ENCODE measurements around the gene PRKACG. TPM values are rescaled to one million over a fixed set of nuclear protein-coding genes. Genes with fewer than 3 reads are reported as not detected.

Gene PRKACG
- total and polyA plus RNA-seq, 2 of the 8 experiments (the other 6 are each of a cell fraction or from before 2014, with no cell fraction given), result not detected

GRCh38 chr9:68999393-69000105 lies 14.4 kb downstream of the PRKACG start:
- Histone ChIP-seq H4K5ac (ENCODE audit: insufficient read length, low read depth, low read length) (no peak overlapping the region), H3K9ac (replicated peaks in 1 of 4; ENCODE audit: extremely low read depth in 1 of 4, low read depth in 3 of 4, low read length in 3 of 4) (no peak overlapping the region), H3K27ac (ENCODE audit: low read depth, low read length) (no peak overlapping the region), H3K79me1 (ENCODE audit: low read depth, low read length) (no peaks in the 10 kb centered on the region), H3K4me1 (replicated peaks in 1 of 4; ENCODE audit: control insufficient read depth in 3 of 4, insufficient read depth in 4 of 4, low read length in 3 of 4) (peaks cover 0 to 7% (median 2%) of the 10 kb centered on the region in 4 experiments; a peak in 3 of 7 replicates), H2BK20ac (ENCODE audit: low read length) (no peak overlapping the region; the same call in 1 of the 2 replicates), H3K4me2 (ENCODE audit: insufficient read depth in 1 of 2, low read depth in 2 of 2, low read length in 2 of 2) (no peak overlapping the region), H3K18ac (ENCODE audit: extremely low read depth, low read length) (no peak overlapping the region), H3K9me3 (ENCODE audit: insufficient read depth in 2 of 2, low read depth in 1 of 2, low read length in 1 of 2) (no peaks in the 10 kb centered on the region), H3K36me3 (ENCODE audit: control insufficient read depth in 2 of 4, insufficient read depth in 4 of 4, low read length in 3 of 4) (no peaks in the 10 kb centered on the region), H3K14ac (ENCODE audit: insufficient read length) (no peak overlapping the region), H2AK5ac (ENCODE audit: low read depth, low read length) (no peak overlapping the region), H3K23ac (ENCODE audit: insufficient read length) (no peak overlapping the region), H3K27me3 (replicated peaks in 1 of 4; ENCODE audit: control insufficient read depth in 3 of 4, extremely low read depth in 1 of 4, insufficient read depth in 3 of 4, low read length in 3 of 4) (no peaks in the 10 kb centered on the region), H3K56ac (replicated peaks; ENCODE audit: insufficient read length, low read depth, low read length) (no peak overlapping the region), H4K8ac (ENCODE audit: extremely low read depth, insufficient read depth, low read length) (no peak overlapping the region), H3K4ac (replicated peaks; ENCODE audit: insufficient read length, low read depth, low read length) (no peak overlapping the region), H2AFZ (ENCODE audit: low read length) (0 out of 2 replicates have a peak overlapping the region, but pooled peaks have one; percentile 48), H3K23me2 (ENCODE audit: low read depth, low read length) (no peaks in the 10 kb centered on the region), H2BK12ac (ENCODE audit: low read depth, low read length) (no peak overlapping the region), H4K20me1 (replicated peaks in 1 of 2; ENCODE audit: control insufficient read depth in 1 of 2, insufficient read depth in 2 of 2, low read length in 2 of 2) (no peaks in the 10 kb centered on the region), H4K91ac (replicated peaks; ENCODE audit: insufficient read length, low read length) (no peak overlapping the region), H2BK15ac (ENCODE audit: low read length) (0 out of 2 replicates have a peak overlapping the region, but pooled peaks have one; percentile 92), H2BK5ac (ENCODE audit: low read depth, low read length) (no peak overlapping the region), H3K79me2 (ENCODE audit: control insufficient read depth in 1 of 2, insufficient read depth in 2 of 2, low read length in 2 of 2) (no peaks in the 10 kb centered on the region), H3K4me3 (ENCODE audit: extremely low read depth in 1 of 4, insufficient read depth in 2 of 4, low read depth in 3 of 4, low read length in 4 of 4) (no peak overlapping the region), H2BK120ac (replicated peaks; ENCODE audit: low read depth, low read length) (peak overlapping the region; percentile 6)
- TF ChIP-seq RAD21 (IDR thresholded peaks at IDR 0.05 in 1 of 2, conservative IDR thresholded peaks at IDR 0.05 in 1 of 2; ENCODE audit: low read depth in 2 of 2, low read length in 2 of 2) (peak; percentile 99), SP2 (IDR thresholded peaks at IDR 0.05; ENCODE audit: low read length) (no peak), POLR2A (IDR thresholded peaks at IDR 0.05; ENCODE audit: control extremely low read depth in 1 of 2, low read depth in 2 of 2, low read length in 2 of 2) (no peak), CREB1 (IDR thresholded peaks at IDR 0.05) (0 out of 2 replicates have a peak, but pooled peaks have one; percentile 35), YY1 (IDR thresholded peaks at IDR 0.05; ENCODE audit: low read depth, low read length) (0 out of 2 replicates have a peak, but pooled peaks have one; percentile 33), CTCF (IDR thresholded peaks at IDR 0.05; ENCODE audit: control extremely low read depth in 1 of 3, insufficient read depth in 1 of 3, low read depth in 1 of 3, low read length in 3 of 3) (peak; percentile 42 to 99 (median 97)), MAX (IDR thresholded peaks at IDR 0.05) (peak; percentile 53; the same call in 1 of the 2 replicates)
- peak; percentile 96 for FAIRE-seq
- DNase-seq (ENCODE audit: low read depth in 1 of 2, low spot score in 2 of 2), result peak; percentile 60 to 70
- WGBS, 2 experiments (ENCODE audit: extremely low coverage in 1 of 2, insufficient coverage in 1 of 2, insufficient read length in 1 of 2, insufficient replicate concordance in 2 of 2, low coverage in 1 of 2, low lambda C conversion rate in 2 of 2, missing lambda C conversion rate in 1 of 2), result 34% methylated on average over 10 of the region's 10 CpGs; no CpG with 5 or more reads in 1 of the 2 experiments
- ChIA-PET CTCF (ENCODE audit: partially characterized antibody) (interaction anchor here (0.6 to 2.9 kb wide), 35 partner anchors 9 to 432 kb away, joined by 3 to 18 read pairs (median 4); no protein-coding TSS in a partner anchor), POLR2A (ENCODE audit: partially characterized antibody) (no interaction called here)

All from H1 (cell line).